Measurements from ENCODE around the gene CAPRIN1.
"Not testable (repeated sequence)": the region's sequence is repeated elsewhere in the genome, so short reads cannot be mapped to it uniquely, and the experiment has no call there.

CAPRIN1 gene

GRCh38 chr11:34055218-34056000 is 3.9 kb downstream of the CAPRIN1 start:
- H3K4me3 ChIP-seq (ENCODE audit: low read depth, low read length): no peak overlapping the region
- ChIA-PET CTCF (no interaction called here), POLR2A (no interaction called here)
- no peak for DNase-seq (ENCODE audit: low read depth, low spot score)
- TF ChIP-seq CTCF (IDR thresholded peaks at IDR 0.05; ENCODE audit: insufficient read depth, low read length, missing control alignments): no peak

DNA sequence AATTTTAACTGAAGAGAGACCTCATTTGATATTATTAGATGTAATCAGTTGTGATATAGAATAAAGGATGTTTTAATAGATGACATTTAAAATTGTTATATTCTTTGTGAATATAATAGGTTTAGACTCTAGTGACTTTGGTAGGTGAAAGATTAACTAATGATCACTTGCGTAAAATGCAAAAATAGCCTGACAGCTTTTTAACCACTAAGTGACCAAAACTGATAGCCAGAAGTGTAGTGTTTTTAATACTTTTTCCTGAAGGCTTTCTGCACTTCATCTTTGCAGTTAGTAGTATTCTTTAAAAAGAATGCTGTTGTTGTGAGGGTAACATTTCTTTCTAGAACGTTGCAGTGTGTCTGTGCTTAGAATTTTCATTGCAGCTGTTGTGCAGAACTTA is 5.1 kb downstream of the CAPRIN1 start:
- POLR2A ChIA-PET: no interaction called here

DNA sequence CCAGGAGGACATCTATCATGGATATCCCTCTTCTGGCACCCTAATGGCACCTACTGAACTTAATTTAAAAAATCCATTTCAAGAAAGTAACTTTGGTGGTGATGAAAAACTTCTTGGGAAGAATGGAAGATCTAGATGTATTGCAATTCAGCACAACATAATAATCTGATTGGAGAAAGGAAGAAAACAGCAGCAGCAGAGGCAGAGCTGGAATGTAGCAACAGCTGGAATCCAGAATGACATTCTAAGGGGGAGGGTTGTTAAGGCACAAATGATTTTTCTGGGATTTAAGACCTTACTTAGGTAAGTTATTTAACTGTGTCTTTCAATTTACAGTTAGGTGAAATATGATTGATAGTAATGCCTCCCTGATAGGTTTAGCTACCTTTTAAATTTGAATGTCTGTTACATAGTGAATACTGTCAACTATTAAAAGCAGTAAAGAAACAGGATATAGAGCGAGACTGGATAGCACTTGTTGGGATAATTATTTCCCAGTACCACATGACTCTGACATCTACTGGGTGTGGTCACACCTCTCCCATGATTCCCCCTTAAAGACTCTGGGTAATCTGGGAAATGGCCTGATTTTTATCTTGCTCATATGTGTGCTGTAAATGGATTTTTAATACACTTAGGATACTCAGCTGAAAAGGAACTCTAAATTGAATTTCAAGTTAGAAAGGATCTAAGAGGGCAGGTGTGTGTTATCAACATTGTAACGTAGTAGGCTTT is 11.7 kb downstream of the CAPRIN1 start:
- ChIA-PET CTCF (no interaction called here), POLR2A (interaction anchor here (0.5 kb wide), 1 partner anchor 32 kb away, joined by 3 read pairs; no protein-coding TSS in a partner anchor)
- H3K4me3 ChIP-seq (ENCODE audit: low read depth, low read length): no peak overlapping the region
- TF ChIP-seq CTCF (IDR thresholded peaks at IDR 0.05; ENCODE audit: insufficient read depth, low read length, missing control alignments): no peak
- DNase-seq (ENCODE audit: low read depth, low spot score): no peak

More for the DNA sequence above, 5.1 kb downstream of the CAPRIN1 start:
- no peak for TF ChIP-seq CTCF (IDR thresholded peaks at IDR 0.05; ENCODE audit: insufficient read depth, low read length, missing control alignments)
- no peak overlapping the region for H3K4me3 ChIP-seq (ENCODE audit: low read depth, low read length)
- DNase-seq (ENCODE audit: low read depth, low spot score): no peak
- CTCF ChIA-PET: no interaction called here

DNA sequence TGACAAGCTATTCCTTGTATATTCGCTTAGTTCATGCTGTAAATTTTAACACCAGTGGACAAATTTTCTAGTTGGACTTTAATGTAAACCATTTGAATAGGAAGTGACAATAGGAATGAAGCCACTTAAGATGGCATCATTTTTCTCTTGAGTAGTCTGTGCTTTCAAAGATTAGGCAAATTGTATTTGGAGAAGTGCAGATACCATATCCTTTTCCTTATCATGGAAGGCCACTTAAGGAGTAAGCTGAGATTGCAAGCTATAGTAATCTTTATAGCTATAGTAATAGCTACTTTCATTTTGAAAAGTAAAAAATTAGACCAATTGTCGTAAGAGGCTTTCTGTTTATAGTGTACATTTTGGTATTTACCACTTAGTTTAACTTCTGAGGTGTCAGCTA is 12.8 kb downstream of the CAPRIN1 start:
- DNase-seq (ENCODE audit: low read depth, low spot score): no peak
- H3K4me3 ChIP-seq (ENCODE audit: low read depth, low read length): no peak overlapping the region
- ChIA-PET POLR2A (no interaction called here), CTCF (interaction anchor here (1.8 kb wide), 1 partner anchor 67 kb away, joined by 5 read pairs; no protein-coding TSS in a partner anchor)
- no peak for TF ChIP-seq CTCF (IDR thresholded peaks at IDR 0.05; ENCODE audit: insufficient read depth, low read length, missing control alignments)

DNA sequence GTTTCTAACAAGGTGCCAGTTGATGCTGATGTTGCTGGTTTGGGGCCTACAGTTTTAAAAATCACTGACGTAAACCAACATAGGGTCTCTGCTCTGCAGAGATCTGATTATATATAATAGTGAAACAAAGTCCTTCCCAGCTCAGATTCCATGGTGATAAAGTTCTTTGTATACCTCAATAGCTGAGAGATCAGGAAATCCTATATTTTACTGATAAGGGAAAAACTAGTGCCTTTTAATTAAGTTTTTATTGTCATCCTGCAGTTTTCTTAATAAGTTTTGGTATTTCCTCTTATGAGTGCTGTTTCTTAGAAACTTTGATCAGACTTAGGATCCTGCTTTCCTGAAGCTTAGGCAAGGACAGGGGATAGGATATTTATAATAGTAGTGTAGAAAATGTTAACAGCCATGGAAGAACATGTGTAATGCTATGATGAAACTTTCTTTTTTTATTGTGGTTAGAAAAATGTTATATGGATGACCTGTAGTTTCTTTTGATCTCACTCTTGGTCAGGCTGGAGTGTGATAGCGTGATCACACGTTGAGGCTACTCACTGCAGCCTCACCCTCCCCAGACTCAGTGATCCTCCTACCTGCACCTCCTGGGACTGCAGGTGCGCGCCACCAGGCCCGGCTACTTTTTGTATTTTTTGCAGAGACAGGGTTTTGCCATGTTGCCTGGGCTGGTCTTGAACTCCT is 14.1 kb downstream of the CAPRIN1 start:
- no peak overlapping the region for H3K4me3 ChIP-seq (ENCODE audit: low read depth, low read length)
- DNase-seq (ENCODE audit: low read depth, low spot score): no peak
- ChIA-PET POLR2A (no interaction called here), CTCF (interaction anchor here (1.8 kb wide), 1 partner anchor 68 kb away, joined by 5 read pairs; no protein-coding TSS in a partner anchor)
- no peak for TF ChIP-seq CTCF (IDR thresholded peaks at IDR 0.05; ENCODE audit: insufficient read depth, low read length, missing control alignments)

GRCh38 chr11:34066766-34067165 is 15.2 kb downstream of the CAPRIN1 start:
- CTCF ChIA-PET: interaction anchor here (0.9 to 1.1 kb wide), 3 partner anchors 11 to 259 kb away, joined by 3 read pairs; no protein-coding TSS in a partner anchor
- DNase-seq (ENCODE audit: low read depth, low spot score); POLR2A ChIA-PET; H3K4me3 ChIP-seq (ENCODE audit: low read depth, low read length): not testable (repeated sequence)

Data from AG04449 (cell line).